Neural progenitor cell (in vitro differentiated cells): ENCODE data around the gene RNF148. TPM values are rescaled to one million over a fixed set of nuclear protein-coding genes. Genes with fewer than 3 reads are reported as not detected.

Source experiments
- DNase-seq: peaks from one replicate; pipeline ENCODE4 v3.0.0-alpha.2; 2016; ENCODE audit warnings: low spot score
- H2AFZ ChIP-seq: fragments of 200-600 bp; sonication (generic); replicated peaks from 2 replicates; pipeline ENCODE4 v1.6.1; 2016; ENCODE audit warnings: antibody characterized with exemption
- H3F3A ChIP-seq: fragments of 200-600 bp; sonication (generic); 2 replicates; pipeline ENCODE4 v1.6.1; 2016; ENCODE audit warnings: antibody characterized with exemption, low read depth
- H3K27ac ChIP-seq: fragments of 200-600 bp; sonication (generic); 2 replicates; pipeline ENCODE4 v1.5.1; 2016; ENCODE audit warnings: mild to moderate bottlenecking
- H3K27me3 ChIP-seq: fragments of 200-600 bp; sonication (generic); 2 replicates; pipeline ENCODE4 v1.6.1; 2016; ENCODE audit warnings: mild to moderate bottlenecking, moderate library complexity
- H3K36me3 ChIP-seq: fragments of 200-600 bp; sonication (generic); 2 replicates; pipeline ENCODE4 v1.5.1; 2016
- H3K4me1 ChIP-seq: fragments of 200-600 bp; sonication (generic); 2 replicates; pipeline ENCODE4 v1.6.1; 2016; ENCODE audit warnings: mixed run types
- H3K4me2 ChIP-seq: fragments of 200-600 bp; sonication (generic); 2 replicates; pipeline ENCODE4 v1.6.1; 2016
- H3K4me3 ChIP-seq: fragments of 200-600 bp; sonication (generic); 2 replicates; pipeline ENCODE4 v1.5.1; 2016
- H3K79me2 ChIP-seq: fragments of 200-600 bp; sonication (generic); 2 replicates; pipeline ENCODE4 v1.6.1; 2016; ENCODE audit warnings: low read depth
- H3K9ac ChIP-seq: fragments of 200-600 bp; sonication (generic); 2 replicates; pipeline ENCODE4 v1.6.1; 2016
- H3K9me3 ChIP-seq: fragments of 200-600 bp; sonication (generic); 2 replicates; pipeline ENCODE4 v1.5.1; 2016; ENCODE audit warnings: low read depth
- H4K20me1 ChIP-seq: fragments of 200-600 bp; sonication (generic); 2 replicates; pipeline ENCODE4 v1.6.1; 2016; ENCODE audit warnings: low read depth
- H3K27ac Mint-ChIP-seq: 3 replicates; pipeline ENCODE4 v1.8.0; 2021; ENCODE audit warnings: mixed read lengths
- H3K27me3 Mint-ChIP-seq: 2 replicates; pipeline ENCODE4 v1.8.0; 2022; ENCODE audit warnings: low read depth, mild to moderate bottlenecking, inconsistent platforms, moderate library complexity, mixed read lengths; ENCODE audit not compliant: insufficient read depth
- H3K36me3 Mint-ChIP-seq: 3 replicates; pipeline ENCODE4 v1.8.0; 2021; ENCODE audit warnings: mixed read lengths
- H3K4me1 Mint-ChIP-seq: 3 replicates; pipeline ENCODE4 v1.8.0; 2021; ENCODE audit warnings: mixed read lengths
- H3K4me3 Mint-ChIP-seq: 3 replicates; pipeline ENCODE4 v1.8.0; 2021; ENCODE audit warnings: mild to moderate bottlenecking, moderate library complexity, mixed read lengths
- H3K9me3 Mint-ChIP-seq: 3 replicates; pipeline ENCODE4 v1.8.0; 2020; ENCODE audit warnings: mixed read lengths
- CTCF ChIP-seq: fragments of 200-600 bp; sonication (generic); IDR thresholded peaks from 2 replicates; pipeline ENCODE4 v1.5.1; 2017; ENCODE audit warnings: antibody characterized with exemption, mild to moderate bottlenecking
- EZH2 ChIP-seq: fragments of 200-600 bp; sonication (generic); IDR thresholded peaks from 2 replicates; pipeline ENCODE4 v1.6.1; 2017; ENCODE audit warnings: antibody characterized with exemption, mild to moderate bottlenecking, moderate library complexity
- EZH2phosphoT487 ChIP-seq: fragments of 200-600 bp; sonication (generic); IDR thresholded peaks from 2 replicates; pipeline ENCODE4 v1.6.1; 2017; ENCODE audit warnings: antibody characterized with exemption
- total RNA-seq: library from RNA; depleted of rRNA; stranded (reverse); fragments of >200 nt; gene quantifications from 2 replicates; pipeline ENCODE4 v1.2.3, GENCODE V29; 2015; ENCODE audit warnings: low replicate concordance

The RNF148 gene
- 0.11 and 0.40 TPM in 2 replicates for total RNA-seq

DNA sequence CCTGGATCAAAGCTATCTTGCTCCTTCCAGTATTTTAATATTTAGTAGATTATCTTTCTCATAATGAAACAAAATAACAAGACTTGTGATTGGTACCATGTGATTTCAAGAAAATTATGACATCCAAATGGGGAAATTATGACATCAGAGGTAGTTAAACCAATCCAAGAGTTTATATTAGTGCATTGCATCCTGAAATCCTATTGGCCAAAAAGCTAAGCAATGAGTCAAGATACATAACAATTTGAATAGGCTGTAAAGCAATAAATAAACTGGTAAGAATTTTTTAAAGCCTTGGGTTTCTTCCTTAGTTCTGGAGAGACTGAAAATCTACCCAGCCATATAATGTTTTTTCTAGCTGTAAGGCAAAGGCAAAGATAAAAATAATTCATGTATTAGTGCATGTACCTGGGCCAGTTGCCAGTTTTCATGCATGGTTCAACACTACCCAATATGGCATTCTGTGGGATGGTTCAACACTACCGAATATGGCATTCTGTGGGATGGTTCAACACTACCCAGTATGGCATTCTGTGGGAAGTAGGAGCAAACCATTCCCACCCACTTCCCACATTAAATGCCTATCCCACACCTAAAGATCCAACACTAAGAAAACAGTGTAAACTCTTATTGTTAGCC lies at the start of gene RNF148:
Gene RNF148, minus strand, starts transcription at position 51 of the 639 bp plus-strand sequence. CDS start 172 bp downstream, outside the sequence.
- peaks cover 6% of the 10 kb centered on the region for H3K36me3 Mint-ChIP-seq

DNA sequence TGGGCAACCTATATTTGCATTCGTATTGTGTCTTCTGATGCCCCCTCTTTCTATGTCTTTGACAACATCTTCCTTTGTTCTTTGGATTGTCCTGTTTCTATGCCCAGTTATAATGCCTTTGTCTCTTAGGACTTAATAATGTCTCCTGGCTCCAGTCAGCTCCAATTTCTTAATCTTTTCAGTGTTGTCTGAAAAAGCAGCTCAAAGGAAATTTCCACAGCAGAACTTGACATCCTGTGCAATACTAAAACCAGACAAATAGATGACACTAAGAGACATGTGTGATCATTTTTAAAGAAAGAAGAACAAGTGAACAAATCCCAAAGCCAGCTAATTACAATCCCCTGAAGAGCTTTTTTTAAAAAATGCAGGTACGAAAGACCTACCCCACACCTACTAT lies 47.7 kb upstream of the RNF148 start:
- Histone ChIP-seq H3K36me3 (no peaks in the 10 kb centered on the region), H3K27me3 (no peaks in the 10 kb centered on the region), H4K20me1 (no peaks in the 10 kb centered on the region), H3K27ac (no peak overlapping the region), H3K4me3 (no peak overlapping the region), H3K79me2 (no peaks in the 10 kb centered on the region), H2AFZ (no peak overlapping the region), H3K4me1 (peaks cover 50% of the 10 kb centered on the region), H3K4me2 (peak overlapping the region; percentile 39), H3K9ac (no peak overlapping the region), H3F3A (peaks cover 35% of the 10 kb centered on the region), H3K9me3 (no peaks in the 10 kb centered on the region)
- H3K27me3 Mint-ChIP-seq = no peaks in the 10 kb centered on the region
- peak overlapping the region; percentile 7 for H3K27ac Mint-ChIP-seq
- TF ChIP-seq CTCF (no peak), EZH2phosphoT487 (no peak), EZH2 (no peak)
- peaks cover 3% of the 10 kb centered on the region for H3K36me3 Mint-ChIP-seq
- peaks cover 38% of the 10 kb centered on the region for H3K4me1 Mint-ChIP-seq
- DNase-seq = no peak
- H3K4me3 Mint-ChIP-seq = no peak overlapping the region
- no peaks in the 10 kb centered on the region for H3K9me3 Mint-ChIP-seq

More for the DNA sequence above, at the start of gene RNF148:
- Histone ChIP-seq H3K9me3 (no peaks in the 10 kb centered on the region), H3K27me3 (no peaks in the 10 kb centered on the region), H3K27ac (no peak within 1 kb of the TSS), H3K9ac (no peak within 1 kb of the TSS), H3K79me2 (no peaks in the 10 kb centered on the region), H3F3A (peaks cover 11% of the 10 kb centered on the region), H3K4me3 (no peak within 1 kb of the TSS), H4K20me1 (no peaks in the 10 kb centered on the region), H3K36me3 (no peaks in the 10 kb centered on the region), H2AFZ (no peak within 1 kb of the TSS), H3K4me2 (no peak within 1 kb of the TSS), H3K4me1 (no peaks in the 10 kb centered on the region)
- H3K27ac Mint-ChIP-seq = no peak within 1 kb of the TSS
- no peaks in the 10 kb centered on the region for H3K4me1 Mint-ChIP-seq
- no peaks in the 10 kb centered on the region for H3K27me3 Mint-ChIP-seq
- TF ChIP-seq EZH2 (no peak), CTCF (no peak), EZH2phosphoT487 (no peak)
- H3K4me3 Mint-ChIP-seq = no peak within 1 kb of the TSS
- H3K9me3 Mint-ChIP-seq = no peaks in the 10 kb centered on the region
- no peak for DNase-seq

DNA sequence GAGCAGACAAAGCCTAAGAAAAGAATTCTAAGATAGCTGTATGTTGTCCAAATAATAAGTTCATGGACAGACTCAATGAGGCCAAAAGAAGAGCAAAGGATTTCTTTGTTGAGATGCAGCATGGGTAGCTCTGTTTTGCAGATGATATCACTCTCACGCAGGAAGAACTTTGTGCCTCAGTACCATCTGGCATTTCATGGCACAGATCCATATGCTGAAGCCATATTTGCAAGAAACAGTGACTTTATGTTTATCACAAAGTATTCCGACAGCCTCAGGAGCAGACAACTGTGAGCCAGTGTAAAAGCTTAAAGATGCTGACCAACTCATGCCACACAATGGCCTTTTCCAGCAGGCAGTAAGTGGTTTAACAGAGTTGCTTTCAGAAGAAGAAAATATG lies 45.5 kb upstream of the RNF148 start:
- H4K20me1 ChIP-seq = no peaks in the 10 kb centered on the region
- Mint-ChIP-seq H3K4me3 (no peak overlapping the region), H3K27ac (no peak overlapping the region), H3K9me3 (no peaks in the 10 kb centered on the region), H3K36me3 (peaks cover 3% of the 10 kb centered on the region), H3K27me3 (no peaks in the 10 kb centered on the region), H3K4me1 (peaks cover 54% of the 10 kb centered on the region)
- no peaks in the 10 kb centered on the region for H3K36me3 ChIP-seq
- no peak for DNase-seq
- no peaks in the 10 kb centered on the region for H3K79me2 ChIP-seq
- H3K4me1 ChIP-seq = peaks cover 66% of the 10 kb centered on the region
- H3K4me3 ChIP-seq = no peak overlapping the region
- peaks cover 35% of the 10 kb centered on the region for H3F3A ChIP-seq
- no peaks in the 10 kb centered on the region for H3K9me3 ChIP-seq
- H3K27ac ChIP-seq = no peak overlapping the region
- H3K27me3 ChIP-seq = no peaks in the 10 kb centered on the region
- TF ChIP-seq EZH2 (no peak), EZH2phosphoT487 (no peak), CTCF (no peak)
- H3K4me2 ChIP-seq = no peak overlapping the region
- no peak overlapping the region for H2AFZ ChIP-seq
- no peak overlapping the region for H3K9ac ChIP-seq
